Testis (tissue), 3 donors: Measurements from ENCODE around the gene FSTL1. TPM values are rescaled to one million over a fixed set of nuclear protein-coding genes. Genes with fewer than 3 reads are reported as not detected.

ENCODE experiments used
- DNase-seq: peaks from one replicate; pipeline ENCODE4 v3.0.0-alpha.2; 2019
- H3K27ac ChIP-seq, 2 donors: fragments of 200-600 bp; sonication (generic); one replicate each; pipeline ENCODE4 v1.5.1; 2019
- H3K27me3 ChIP-seq: fragments of 200-600 bp; sonication (generic); one replicate; pipeline ENCODE4 v1.5.1; 2019
- H3K36me3 ChIP-seq: fragments of 200-600 bp; sonication (generic); one replicate; pipeline ENCODE4 v1.5.1; 2017; ENCODE audit warnings: low read depth; ENCODE audit errors: missing control alignments
- H3K4me1 ChIP-seq: fragments of 200-600 bp; sonication (generic); one replicate; pipeline ENCODE4 v1.5.1; 2019
- H3K4me3 ChIP-seq, 2 donors: fragments of 200-600 bp; sonication (generic); one replicate each; pipeline ENCODE4 v1.5.1; 2017 to 2019
- H3K9me3 ChIP-seq: fragments of 200-600 bp; sonication (generic); one replicate; pipeline ENCODE4 v1.5.1; 2017
- POLR2A ChIP-seq: fragments of 450-650 bp; IDR thresholded peaks from one replicate; pipeline ENCODE4 v1.6.1; 2017; ENCODE audit warnings: antibody characterized with exemption, mild to moderate bottlenecking, moderate library complexity
- WGBS, 2 donors: methylation state at CpG; one replicate each; pipeline ENCODE4 v1.1.5; 2018; 5-methylcytosine and 5-hydroxymethylcytosine counted together
- intact Hi-C: fragments of 100-400 bp; cut with DNase I; formaldehyde crosslinking; loops from one replicate; pipeline ENCODE4 v1.15.1; 2023; ENCODE audit warnings: low total_unique reads
- polyA plus RNA-seq: library from polyadenylated mRNA; stranded (reverse); fragments of 350-450 nt; fragmentation: Illumina TruSeq; extraction: RNeasy Lipid Tissue Mini Kit (QIAGEN cat#74804); gene quantifications from one replicate; pipeline ENCODE4 v1.2.3, GENCODE V29; 2014; ENCODE audit warnings: low read depth, low replicate concordance; ENCODE audit not compliant: insufficient read depth
- total RNA-seq, 2 donors: library from RNA; depleted of rRNA; stranded (reverse); fragments of >200 nt; gene quantifications; one replicate each; pipeline ENCODE4 v1.2.3, GENCODE V29; 2016
- TF ChIP-seq, protein P1 (sequence below), 3 experiments: fragments of 450-650 bp in 2 of 3; fragments of 200-600 bp in 1 of 3; sonication (generic) in 1 of 3; IDR thresholded peaks; one replicate each; pipeline ENCODE4 v1.5.1; 2016 to 2019; ENCODE audit warnings: antibody characterized with exemption in 3 of 3, mild to moderate bottlenecking in 2 of 3, moderate library complexity in 1 of 3

FSTL1 gene
- total and polyA plus RNA-seq, 3 donors from 2014 or later = 35.0 to 122 (median 73.8) TPM

DNA sequence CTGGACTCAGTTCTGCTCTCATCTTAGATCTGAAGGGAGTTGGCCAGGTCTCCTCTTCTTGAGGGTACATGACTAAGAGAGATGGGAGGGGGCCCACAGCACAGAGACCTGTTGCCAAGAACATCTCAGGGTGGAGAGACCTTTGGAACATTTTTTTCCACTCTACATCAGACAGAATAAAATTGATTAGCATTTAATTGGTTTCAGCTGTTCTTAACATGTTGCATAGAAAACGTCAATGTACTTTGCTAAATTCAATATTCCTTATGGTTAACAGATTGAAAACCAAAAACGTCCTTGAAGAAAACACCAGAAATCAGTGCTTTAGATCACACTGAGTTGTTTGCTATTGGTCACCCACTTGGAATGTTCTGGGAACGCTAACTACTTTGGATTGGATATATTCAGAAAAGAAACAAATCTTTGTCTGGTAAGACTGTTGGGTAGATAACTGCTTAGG, 36.4 kb upstream of the FSTL1 start:
- Histone ChIP-seq H3K27ac (peak overlapping the region in 1 of 2 donors; percentile 21), H3K36me3 (no peaks in the 10 kb centered on the region), H3K9me3 (no peaks in the 10 kb centered on the region), H3K4me1 (peaks cover 4% of the 10 kb centered on the region), H3K27me3 (no peaks in the 10 kb centered on the region), H3K4me3 (no peak overlapping the region)
- intact Hi-C loops = no loop called here
- 35 to 36% methylated on average over 3 of the region's 3 CpGs for WGBS, 2 donors
- TF ChIP-seq POLR2A = no peak
- TF ChIP-seq, protein P1, sequence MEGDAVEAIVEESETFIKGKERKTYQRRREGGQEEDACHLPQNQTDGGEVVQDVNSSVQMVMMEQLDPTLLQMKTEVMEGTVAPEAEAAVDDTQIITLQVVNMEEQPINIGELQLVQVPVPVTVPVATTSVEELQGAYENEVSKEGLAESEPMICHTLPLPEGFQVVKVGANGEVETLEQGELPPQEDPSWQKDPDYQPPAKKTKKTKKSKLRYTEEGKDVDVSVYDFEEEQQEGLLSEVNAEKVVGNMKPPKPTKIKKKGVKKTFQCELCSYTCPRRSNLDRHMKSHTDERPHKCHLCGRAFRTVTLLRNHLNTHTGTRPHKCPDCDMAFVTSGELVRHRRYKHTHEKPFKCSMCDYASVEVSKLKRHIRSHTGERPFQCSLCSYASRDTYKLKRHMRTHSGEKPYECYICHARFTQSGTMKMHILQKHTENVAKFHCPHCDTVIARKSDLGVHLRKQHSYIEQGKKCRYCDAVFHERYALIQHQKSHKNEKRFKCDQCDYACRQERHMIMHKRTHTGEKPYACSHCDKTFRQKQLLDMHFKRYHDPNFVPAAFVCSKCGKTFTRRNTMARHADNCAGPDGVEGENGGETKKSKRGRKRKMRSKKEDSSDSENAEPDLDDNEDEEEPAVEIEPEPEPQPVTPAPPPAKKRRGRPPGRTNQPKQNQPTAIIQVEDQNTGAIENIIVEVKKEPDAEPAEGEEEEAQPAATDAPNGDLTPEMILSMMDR (IDR thresholded peaks at IDR 0.05) = no peak
- DNase-seq = peak; percentile 18

DNA sequence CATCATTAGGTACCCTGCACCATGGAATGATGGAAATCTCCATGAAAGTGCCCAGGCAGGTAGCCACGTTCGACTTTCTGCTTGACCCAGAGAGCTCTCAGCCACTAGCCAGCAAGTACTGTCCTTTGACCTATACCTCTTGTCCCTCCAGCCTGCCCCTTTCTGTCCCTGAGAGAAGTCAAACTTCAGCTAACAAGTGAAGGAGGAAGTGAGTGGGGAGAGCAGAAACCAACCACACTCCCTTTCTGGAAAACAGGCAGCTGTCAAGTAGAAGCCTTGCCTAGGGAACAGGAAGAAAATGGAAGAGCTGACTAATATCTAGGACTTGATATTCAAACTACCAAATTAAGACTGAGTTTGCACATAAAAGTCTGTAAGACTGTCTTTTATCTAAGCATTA, 30.3 kb upstream of the FSTL1 start:
- Histone ChIP-seq H3K4me1 (no peaks in the 10 kb centered on the region), H3K27ac (no peak overlapping the region), H3K27me3 (no peaks in the 10 kb centered on the region), H3K9me3 (no peaks in the 10 kb centered on the region), H3K4me3 (no peak overlapping the region), H3K36me3 (no peaks in the 10 kb centered on the region)
- TF ChIP-seq POLR2A = no peak
- TF ChIP-seq, protein P1 (IDR thresholded peaks at IDR 0.05) = no peak
- DNase-seq = no peak
- intact Hi-C loops = no loop called here
- WGBS, 2 donors = 96 to 98% methylated on average over 2 of the region's 2 CpGs

- WGBS, 2 donors = 85 to 90% methylated on average over 3 to 4 of the region's 4 CpGs
- Histone ChIP-seq H3K9me3 (no peaks in the 10 kb centered on the region), H3K27me3 (no peaks in the 10 kb centered on the region), H3K4me1 (no peaks in the 10 kb centered on the region), H3K27ac (no peak overlapping the region), H3K4me3 (no peak overlapping the region), H3K36me3 (no peaks in the 10 kb centered on the region)
- no peak for DNase-seq
- no peak for TF ChIP-seq POLR2A
- TF ChIP-seq, protein P1 (IDR thresholded peaks at IDR 0.05) = no peak
- intact Hi-C loops = no loop called here
Observed at GRCh38 chr3:120477781-120478180, 27.0 kb upstream of the FSTL1 start.

DNA sequence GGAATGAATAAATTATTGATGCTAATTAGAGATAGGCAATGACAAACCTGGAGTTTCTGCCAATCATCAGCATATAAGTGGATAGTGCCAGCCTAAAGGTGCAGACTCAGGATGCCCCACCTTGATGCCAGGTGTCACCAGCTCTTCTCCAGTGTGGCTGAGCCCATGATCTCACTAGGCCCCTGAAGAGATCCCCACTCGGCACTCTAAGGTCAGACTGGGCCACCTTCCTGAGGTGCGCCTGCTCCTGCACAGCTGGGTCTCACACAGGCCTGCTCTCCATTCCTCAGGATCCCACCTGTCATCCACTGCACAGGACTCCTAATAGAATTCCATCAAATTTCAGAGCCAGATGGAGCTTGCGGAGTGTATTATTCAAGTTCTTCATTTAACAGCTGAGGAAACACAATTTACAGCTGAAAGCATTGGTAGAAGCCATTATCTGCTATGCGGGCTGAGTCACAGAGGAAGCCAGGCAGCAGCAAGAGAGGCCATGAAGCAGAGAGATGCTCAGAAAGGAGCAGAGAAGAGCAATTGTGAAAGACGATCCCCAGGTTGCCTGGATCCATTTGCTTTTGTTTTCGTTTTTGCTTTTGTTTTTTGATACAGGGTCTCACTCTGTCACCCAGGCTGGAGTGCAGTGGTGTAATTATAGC, 25.1 kb upstream of the FSTL1 start:
- Histone ChIP-seq H3K4me1 (no peaks in the 10 kb centered on the region), H3K27me3 (no peaks in the 10 kb centered on the region), H3K4me3 (no peak overlapping the region), H3K27ac (no peak overlapping the region), H3K9me3 (no peaks in the 10 kb centered on the region), H3K36me3 (no peaks in the 10 kb centered on the region)
- intact Hi-C loops = no loop called here
- 89 to 90% methylated on average over 6 of the region's 6 CpGs for WGBS, 2 donors
- no peak for DNase-seq
- TF ChIP-seq, protein P1 (IDR thresholded peaks at IDR 0.05) = no peak
- TF ChIP-seq POLR2A = no peak
